Measurements from ENCODE around the gene ALG14. TPM values are rescaled to one million over a fixed set of nuclear protein-coding genes. Genes with fewer than 3 reads are reported as not detected.

The ALG14 gene
- total RNA-seq, 1 donor from 2014 or later: 1.5 TPM

DNA sequence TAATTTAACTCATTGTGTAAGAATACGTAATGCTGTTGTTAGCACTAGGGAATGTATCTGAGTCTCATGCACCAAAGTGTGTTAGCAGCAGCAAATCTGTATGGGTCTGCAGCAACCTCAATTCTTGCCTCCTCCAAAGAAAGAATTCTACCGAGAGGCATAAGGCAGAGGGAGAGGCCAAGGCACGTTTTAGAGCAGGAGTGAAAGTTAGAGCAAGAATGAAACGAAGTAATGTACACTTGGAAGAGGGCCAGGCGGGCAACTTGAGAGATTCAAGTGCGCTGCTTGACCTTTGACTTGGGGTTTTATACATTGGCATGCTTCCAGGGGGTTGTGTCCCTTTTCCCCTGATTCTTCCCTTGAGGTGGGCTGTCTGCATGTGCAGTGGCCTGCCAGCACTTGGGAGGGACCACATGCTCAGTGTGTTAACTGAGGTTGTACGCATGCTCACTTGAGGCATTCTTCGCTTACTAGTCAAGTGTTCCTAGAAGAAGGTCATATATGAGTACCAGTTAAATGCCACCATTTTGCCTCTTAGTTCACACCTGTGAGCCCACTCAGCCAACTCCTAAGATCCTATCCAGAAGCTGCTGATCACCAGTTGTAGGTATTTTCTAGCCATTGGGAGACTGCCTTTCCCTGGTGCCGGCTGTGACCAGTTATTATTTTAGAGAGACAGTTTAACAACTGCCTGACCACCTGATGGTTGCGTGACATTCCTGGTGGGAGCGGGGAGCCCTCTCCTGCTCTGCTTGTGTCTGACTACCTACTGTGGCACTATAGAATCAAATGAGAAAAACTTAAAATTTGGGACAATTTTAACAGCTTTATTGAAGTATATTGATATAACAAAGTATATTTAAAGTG is 143.2 kb downstream of the ALG14 start:
- DNase-seq (ENCODE audit: low read depth): peak; percentile 43

DNA sequence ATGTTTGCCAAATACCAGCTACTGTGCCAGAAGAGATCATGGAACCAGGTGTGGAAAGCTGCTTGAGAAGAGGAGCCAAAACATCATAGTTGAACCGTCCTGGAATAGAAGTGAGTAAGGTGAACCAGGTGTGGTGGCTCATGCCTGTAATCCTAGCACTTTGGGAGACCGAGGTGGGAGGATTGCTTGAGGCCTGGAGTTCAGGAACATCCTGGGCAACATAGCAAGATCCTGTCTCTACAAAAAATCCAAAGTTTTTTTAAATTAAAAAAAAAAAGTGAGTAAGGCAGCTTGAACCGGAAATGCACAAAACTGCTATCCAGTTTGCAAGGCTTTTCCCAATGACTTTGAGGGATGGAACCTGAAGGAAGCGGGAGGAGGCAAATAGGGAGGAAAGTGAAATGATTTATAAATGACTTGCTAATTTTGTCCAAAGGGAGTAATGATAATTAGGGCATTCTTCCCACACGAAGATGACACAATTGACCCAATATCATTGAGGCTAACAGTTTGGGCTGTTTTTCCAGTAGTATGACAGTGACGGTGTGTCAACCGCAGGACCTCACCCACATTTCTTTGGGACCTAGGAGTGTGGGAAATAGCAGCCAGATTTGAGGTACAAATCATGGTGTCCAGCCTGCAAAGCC is 144.3 kb downstream of the ALG14 start:
- no peak for DNase-seq (ENCODE audit: low read depth)

DNA sequence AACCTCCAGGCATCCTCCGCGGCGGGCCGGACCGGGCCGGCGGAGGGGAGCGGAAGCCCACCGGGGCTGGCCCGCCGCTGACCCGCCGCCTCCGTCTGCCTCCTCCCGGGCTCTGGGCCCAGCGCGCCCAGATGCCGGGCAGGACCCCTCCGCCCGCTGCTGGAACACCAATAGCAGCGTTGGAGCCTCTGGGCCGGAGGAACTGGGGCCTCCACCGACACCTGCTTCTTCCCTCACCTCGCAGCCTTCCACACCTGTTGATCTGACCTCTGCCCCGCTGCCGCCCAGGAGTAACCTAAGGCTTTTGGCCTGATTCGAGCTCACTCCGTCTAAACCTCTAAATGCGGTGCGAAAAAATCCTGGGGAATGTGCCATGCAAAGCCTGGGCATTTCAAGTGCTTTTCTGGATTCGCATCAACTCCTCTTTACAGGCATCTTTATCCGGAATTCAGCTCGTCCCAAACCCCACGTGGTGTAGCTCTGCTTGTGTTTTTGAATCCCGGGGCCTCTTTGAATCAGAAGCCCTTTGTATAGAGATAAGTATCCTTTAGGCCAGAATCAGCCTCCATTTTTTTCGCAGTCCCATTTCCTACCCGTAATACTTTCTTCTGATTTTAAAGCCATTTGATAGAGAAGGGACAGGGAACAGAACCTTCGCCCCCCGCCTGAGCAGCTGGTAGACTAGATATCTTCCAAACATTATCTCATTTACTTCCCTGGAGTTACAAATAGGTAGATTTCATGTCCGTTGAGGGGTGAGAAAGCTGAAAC is 145.2 kb downstream of the ALG14 start:
- peak; percentile 54 for DNase-seq (ENCODE audit: low read depth)

DNA sequence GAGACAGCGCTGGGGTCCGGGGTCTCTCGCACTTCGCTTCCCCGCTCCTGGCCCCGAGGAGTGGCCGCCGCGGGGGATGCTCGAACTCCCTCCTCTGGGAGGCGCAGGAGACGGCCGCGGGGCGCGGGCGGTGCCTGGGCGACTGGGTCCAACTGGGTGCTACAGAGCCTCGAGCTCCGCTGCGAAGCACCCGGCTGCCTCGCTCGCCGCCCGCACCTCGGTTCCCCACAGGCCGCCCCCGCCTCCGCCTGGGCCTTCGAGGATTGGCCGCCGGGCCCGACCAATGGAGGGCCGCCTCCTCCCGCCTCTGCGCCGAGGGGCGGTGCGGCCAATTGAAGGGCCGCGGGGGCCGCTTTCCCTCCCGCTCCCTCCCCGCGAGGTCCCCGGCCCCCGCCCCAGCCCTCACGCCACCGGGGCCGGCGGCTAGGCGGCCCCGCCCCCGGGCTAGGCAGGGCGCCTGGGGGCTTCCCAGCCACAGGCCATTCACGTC is 145.8 kb downstream of the ALG14 start, which contains the start of gene CNN3:
Gene CNN3 (minus strand): TSS at position 196 of the 490 bp plus-strand sequence. CDS start 216 bp downstream, outside the sequence.
- peak; percentile 73 for DNase-seq (ENCODE audit: low read depth)

DNA sequence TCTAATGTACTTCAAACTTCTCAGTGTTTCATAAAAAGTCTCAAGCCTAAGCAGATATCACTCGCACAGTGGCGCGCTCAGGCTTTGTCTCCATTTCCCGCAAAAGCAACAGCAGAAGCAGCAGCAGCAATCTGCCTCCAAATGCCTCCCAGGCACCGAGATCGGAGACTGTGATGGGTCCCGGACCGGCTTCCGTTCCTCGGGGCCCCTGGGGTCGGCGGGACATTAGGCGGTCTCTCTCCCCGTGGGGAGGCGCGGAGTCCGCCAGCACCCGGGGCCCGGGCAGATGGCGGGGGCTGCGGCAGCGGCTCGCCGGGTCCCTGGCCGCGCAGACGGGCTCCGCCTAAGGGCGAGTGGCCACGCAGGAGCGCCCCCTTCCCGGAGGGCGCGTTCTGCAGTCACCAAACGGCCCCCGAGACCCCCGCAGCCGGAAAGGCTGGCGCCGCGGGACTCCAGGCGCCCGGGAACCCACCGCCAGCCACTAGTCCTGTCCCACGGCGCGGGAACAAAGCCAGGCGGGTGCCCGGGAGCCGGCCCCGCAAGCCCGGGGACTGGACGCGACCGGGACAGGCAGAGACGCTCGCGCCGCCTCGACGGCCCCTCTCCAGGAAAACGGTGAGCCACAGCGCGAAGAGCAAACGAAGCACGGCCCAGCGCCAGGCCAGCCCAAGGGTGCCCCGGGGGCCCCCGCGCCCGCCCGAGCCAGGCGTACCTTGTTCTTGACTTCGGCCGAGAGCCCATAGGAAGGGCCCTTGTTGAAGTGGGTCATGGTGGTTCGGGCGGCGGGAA is 146.4 kb downstream of the ALG14 start:
- DNase-seq (ENCODE audit: low read depth): no peak

DNA sequence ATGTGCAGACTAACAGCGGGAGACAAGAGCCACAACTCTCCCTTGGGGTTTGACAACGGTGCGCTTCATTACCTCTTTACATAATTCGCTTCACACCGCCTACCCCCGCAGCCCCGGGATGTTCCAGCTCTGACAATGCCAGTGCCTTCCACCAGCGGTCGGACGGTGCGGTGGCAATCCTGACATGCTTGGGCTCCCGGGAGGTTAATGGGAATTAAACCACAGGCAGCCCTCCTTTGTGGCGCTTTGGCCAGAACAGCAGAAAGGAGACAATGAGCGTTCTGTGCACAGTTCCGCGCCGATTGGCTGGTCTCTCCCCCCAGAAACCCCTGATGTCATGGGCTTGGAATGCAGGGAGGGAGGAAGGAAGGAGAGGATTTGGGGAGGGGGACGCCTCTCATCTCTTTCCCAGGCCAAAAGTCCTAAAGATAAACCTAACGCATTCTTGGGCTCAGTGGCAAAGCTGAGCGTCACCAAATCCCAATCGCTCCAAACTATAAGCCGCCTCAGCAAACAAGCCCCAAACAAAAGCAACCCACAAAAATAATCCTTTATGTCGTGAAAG is 147.1 kb downstream of the ALG14 start:
- peak; percentile 89 for DNase-seq (ENCODE audit: low read depth)

DNA sequence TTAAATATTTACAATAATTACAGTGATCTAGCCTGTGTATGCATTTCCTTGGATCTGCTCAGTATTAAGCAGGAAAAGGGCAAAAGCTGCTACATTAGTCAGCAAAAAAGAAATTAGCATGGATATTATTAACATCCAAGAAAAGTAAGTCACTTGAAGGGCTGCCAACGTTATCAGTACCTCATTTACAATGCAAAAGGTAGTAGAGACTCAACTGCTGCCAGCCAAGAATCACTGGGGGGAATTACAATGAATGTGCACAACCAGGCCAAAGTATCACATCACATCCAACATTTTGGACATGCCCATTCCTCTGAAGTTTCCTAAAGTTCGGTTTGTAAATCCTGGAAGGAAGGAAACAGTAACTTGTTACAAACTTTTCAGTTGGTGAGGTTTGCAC is 147.7 kb downstream of the ALG14 start:
- DNase-seq (ENCODE audit: low read depth): peak; percentile 55

Other genes with a start within 250 kb of the ALG14 start
- gene CNN3, start 145.8 kb downstream of the ALG14 start, total RNA-seq: 636 and 714 TPM in 2 replicates
- 9.5 and 16.7 TPM in 2 replicates for gene TLCD4, start 44.4 kb upstream of the ALG14 start, total RNA-seq
- 9.9 and 18.7 TPM in 2 replicates for gene RWDD3, start 161.3 kb upstream of the ALG14 start, total RNA-seq

Measured in renal cortical epithelial cell (primary cell).